ENCODE data around the gene CYLD.

- TF ChIP-seq POLR2A (IDR thresholded peaks at IDR 0.05; ENCODE audit: low read depth, low read length), result no peak
- no peak for TF ChIP-seq POLR2AphosphoS5 (IDR thresholded peaks at IDR 0.05; ENCODE audit: insufficient read depth, low read depth, low read length)
These were observed 36.6 kb downstream of the CYLD start for GRCh38 chr16:50778284-50779163.

All from endothelial cell of umbilical vein (primary cell).